Adrenal gland (tissue), 12 donors: Measurements from ENCODE around the gene NPFF. TPM values are rescaled to one million over a fixed set of nuclear protein-coding genes. Genes with fewer than 3 reads are reported as not detected.

Experiments used
- DNase-seq, 7 donors: peaks; one replicate each; pipeline ENCODE4 v3.0.0-alpha.2; 2019 to 2020
- H3K27ac ChIP-seq, 5 donors: fragments of 200-600 bp; sonication (generic) in 4 of 5; 1 replicate in 3 of 5; 2 replicates in 2 of 5; pipeline versions ENCODE4 v1.5.1 to v1.8.0; 2016 to 2020; ENCODE audit warnings: mild to moderate bottlenecking in 1 of 5
- H3K27me3 ChIP-seq: fragments of 200-600 bp; 2 replicates; pipeline ENCODE4 v1.8.0; 2021
- H3K36me3 ChIP-seq, 2 donors: fragments of 200-600 bp; replicated peaks in 1 of 2; 1 replicate in 1 of 2; 2 replicates in 1 of 2; pipeline versions ENCODE4 v1.5.1 to v1.8.0; 2018 to 2022
- H3K4me1 ChIP-seq, 2 donors: fragments of 200-600 bp; replicated peaks in 1 of 2; 1 replicate in 1 of 2; 2 replicates in 1 of 2; pipeline versions ENCODE4 v1.5.1 to v1.8.0; 2018 to 2021
- H3K4me3 ChIP-seq, 4 donors: fragments of 200-600 bp; sonication (generic) in 3 of 4; one replicate each; pipeline ENCODE4 v1.5.1; 2016 to 2018
- H3K9me3 ChIP-seq, 3 donors: fragments of 200-600 bp; sonication (generic) in 1 of 3; replicated peaks in 1 of 3; 1 replicate in 2 of 3; 2 replicates in 1 of 3; pipeline versions ENCODE4 v1.5.1 to v1.8.0; 2016 to 2021
- CTCF ChIP-seq, 6 experiments: fragments of 450-650 bp in 4 of 6; fragments of 200-600 bp in 2 of 6; sonication (generic) in 1 of 6; IDR thresholded peaks; 1 replicate in 5 of 6; 2 replicates in 1 of 6; pipeline versions ENCODE4 v1.5.1 to v1.8.0; 2016 to 2021; ENCODE audit warnings: antibody characterized with exemption in 6 of 6, mild to moderate bottlenecking in 2 of 6, moderate library complexity in 1 of 6
- POLR2A ChIP-seq, 2 donors: fragments of 450-650 bp; IDR thresholded peaks; one replicate each; pipeline ENCODE4 v1.6.1; 2017; ENCODE audit warnings: antibody characterized with exemption in 2 of 2, mild to moderate bottlenecking in 2 of 2, moderate library complexity in 1 of 2
- WGBS, 4 donors: extraction: QIAGEN DNeasy Blood & Tissue Kit in 2 of 4; methylation state at CpG; one replicate each; pipeline versions ENCODE4 v1.1.5 to v1.1.7; 2013 to 2017; 5-methylcytosine and 5-hydroxymethylcytosine counted together
- intact Hi-C, 2 donors: fragments of 100-400 bp; cut with DNase I; formaldehyde crosslinking; loops; one replicate each; pipeline versions ENCODE4 v1.14.1 to v1.15.0; 2022 to 2023
- polyA plus RNA-seq, 3 donors: library from polyadenylated mRNA; stranded (reverse); fragments of 200-250 nt in 2 of 3; fragments of 350-450 nt in 1 of 3; fragmentation: Illumina TruSeq in 1 of 3; extraction: RNeasy Lipid Tissue Mini Kit (QIAGEN cat#74804) in 1 of 3; gene quantifications; one replicate each; pipeline ENCODE4 v1.2.3, GENCODE V29; 2013 to 2014
- total RNA-seq, 9 donors: library from RNA; depleted of rRNA in 4 of 9; stranded (reverse); fragments of >200 nt in 4 of 9; fragments of 120-200 nt in 1 of 9; fragmentation: NEBNext Ultra II Directional in 1 of 9; extraction: Animal tissue kit (Norgen Biotek cat#: 25700) in 1 of 9; gene quantifications; one replicate each; pipeline versions ENCODE4 v1.1.0 to v1.2.4, GENCODE V29; 2013 to 2023
- donor health status: healthy with polysubstance abuse.
- donor health status: Bipolar disorder and iron deficiency.
- donor health status: DM: yes; HTN: yes; CAD: no.
- donor health status: DM: no; HTN: no; CAD: no.
- donor health status: DM: no; HTN: no; CAD: no.
- donor health status: DM: yes; HTN: yes; CAD: no.

The NPFF gene
- total and polyA plus RNA-seq, 12 donors: 0.27 to 0.78 TPM; not detected in 10

- Histone ChIP-seq H3K27ac (peak overlapping the region in 3 of 5 donors; percentile 7 to 53 (median 51)), H3K4me1 (peaks cover 7 to 18% of the 10 kb centered on the region in 2 donors), H3K36me3 (peaks cover 0 to 23% of the 10 kb centered on the region in 2 donors), H3K9me3 (no peaks in the 10 kb centered on the region), H3K4me3 (no peak overlapping the region), H3K27me3 (no peaks in the 10 kb centered on the region)
- DNase-seq: peak; percentile 45 to 87 (median 73)
- TF ChIP-seq POLR2A (IDR thresholded peaks at IDR 0.05) (no peak), CTCF (IDR thresholded peaks at IDR 0.05) (peak; percentile 69 to 99 (median 92))
- intact Hi-C loops: loop anchor here in 1 of 2 donors (5.0 to 10.0 kb wide), 2 partner anchors 134 to 201 kb away; partner anchors contain the start of gene ATP5MC2
- WGBS, 4 donors: 18 to 27% (median 20%) methylated on average over 5 of the region's 5 CpGs
Measured at GRCh38 chr12:53543539-53543938, 36.3 kb upstream of the NPFF start.

GRCh38 chr12:53539526-53539925, 32.2 kb upstream of the NPFF start:
- TF ChIP-seq POLR2A (IDR thresholded peaks at IDR 0.05) (no peak), CTCF (IDR thresholded peaks at IDR 0.05) (no peak)
- peaks cover 0 to 44% of the 10 kb centered on the region in 2 donors for H3K36me3 ChIP-seq
- H3K4me1 ChIP-seq: peaks cover 12 to 30% of the 10 kb centered on the region in 2 donors
- H3K27ac ChIP-seq: peak overlapping the region in 2 of 5 donors; percentile 81 to 85
- WGBS, 4 donors: 94 to 100% (median 98%) methylated on average over 3 of the region's 3 CpGs
- H3K27me3 ChIP-seq: no peaks in the 10 kb centered on the region
- no peak for DNase-seq
- intact Hi-C loops: no loop called here
- no peak overlapping the region for H3K4me3 ChIP-seq
- no peaks in the 10 kb centered on the region for H3K9me3 ChIP-seq

GRCh38 chr12:53538209-53538689, 31.0 kb upstream of the NPFF start:
- TF ChIP-seq CTCF (IDR thresholded peaks at IDR 0.05) (no peak), POLR2A (IDR thresholded peaks at IDR 0.05) (no peak)
- H3K4me3 ChIP-seq: no peak overlapping the region
- intact Hi-C loops: no loop called here
- no peaks in the 10 kb centered on the region for H3K9me3 ChIP-seq
- H3K27me3 ChIP-seq: no peaks in the 10 kb centered on the region
- DNase-seq: peak; percentile 50 to 86 (median 83)
- peak overlapping the region; percentile 30 to 85 (median 77) for H3K27ac ChIP-seq
- H3K36me3 ChIP-seq: peaks cover 0 to 55% of the 10 kb centered on the region in 2 donors
- 3 to 15% (median 8%) methylated on average over 1 of the region's 1 CpG for WGBS, 4 donors
- H3K4me1 ChIP-seq: peaks cover 12 to 20% of the 10 kb centered on the region in 2 donors

GRCh38 chr12:53536962-53537361, 29.7 kb upstream of the NPFF start:
- Histone ChIP-seq H3K36me3 (peaks cover 0 to 56% of the 10 kb centered on the region in 2 donors), H3K27me3 (no peaks in the 10 kb centered on the region), H3K4me3 (no peak overlapping the region), H3K27ac (no peak overlapping the region), H3K9me3 (no peaks in the 10 kb centered on the region), H3K4me1 (peaks cover 12 to 19% of the 10 kb centered on the region in 2 donors)
- DNase-seq: peak in 1 of 7 donors; percentile 16
- no peak for TF ChIP-seq POLR2A (IDR thresholded peaks at IDR 0.05)
- TF ChIP-seq CTCF (IDR thresholded peaks at IDR 0.05): no peak
- intact Hi-C loops: no loop called here
- whole genome bisulfite sequencing, 4 donors: 89 to 94% (median 92%) methylated on average over 3 of the region's 3 CpGs
